PC-3 (cell line): ENCODE data around the gene PHLDA3. TPM values are rescaled to one million over a fixed set of nuclear protein-coding genes. Genes with fewer than 3 reads are reported as not detected.
A peak's percentile ranks its signal among the peaks of the same experiment; 100 is the strongest.

Experiments used
- ATAC-seq: fragments of 200-7000 bp; cut with Tn5 transposase; 2 replicates; pipeline ENCODE4 v1.9.1; 2020; ENCODE audit warnings: mild to moderate bottlenecking, moderate library complexity
- BruUV-seq: library from RNA; stranded (reverse); fragments of 400-500 nt; replicated peaks from 2 replicates; lab custom pipeline; 2021; lab: Mats Ljungman, UMichigan
- CTCF ChIA-PET: fragments of 300-600 bp; sonication (Branson Sonifier 250); formaldehyde crosslinking; loops from one replicate; lab custom pipeline; 2022; ENCODE audit warnings: antibody characterized with exemption; lab: Charles Lee
- POLR2A ChIA-PET: fragments of 300-600 bp; sonication (Branson Sonifier 250); formaldehyde crosslinking; loops from one replicate; lab custom pipeline; 2022; ENCODE audit warnings: antibody characterized with exemption; ENCODE audit not compliant: unreplicated experiment; lab: Charles Lee
- DNase-seq: peaks from one replicate; pipeline ENCODE4 v3.0.0-alpha.2; 2015
- H2AFZ ChIP-seq: fragments of 300-600 bp; sonication (generic); 2 replicates; pipeline ENCODE4 v1.6.0; 2016; ENCODE audit warnings: antibody characterized with exemption, low read length
- H3F3A ChIP-seq: fragments of 300-600 bp; sonication (generic); one replicate; pipeline ENCODE4 v1.6.0; 2017; ENCODE audit warnings: antibody characterized with exemption, low read length, control low read depth, mild to moderate bottlenecking; ENCODE audit not compliant: unreplicated experiment
- H3K27ac ChIP-seq: fragments of 300-600 bp; sonication (generic); 2 replicates; pipeline ENCODE4 v1.5.1; 2016; ENCODE audit warnings: mild to moderate bottlenecking, low read length
- H3K27me3 ChIP-seq: fragments of 300-600 bp; sonication (generic); 2 replicates; pipeline ENCODE4 v1.6.1; 2016; ENCODE audit warnings: low read length, mixed read lengths
- H3K36me3 ChIP-seq: fragments of 300-600 bp; sonication (generic); 2 replicates; pipeline ENCODE4 v1.6.1; 2016; ENCODE audit warnings: low read depth, mixed run types, low read length, mixed read lengths
- H3K4me1 ChIP-seq: fragments of 300-600 bp; sonication (generic); 2 replicates; pipeline ENCODE4 v1.5.1; 2016; ENCODE audit warnings: low read length; ENCODE audit not compliant: insufficient read depth
- H3K4me2 ChIP-seq: fragments of 300-600 bp; sonication (generic); 2 replicates; pipeline ENCODE4 v1.6.0; 2016; ENCODE audit warnings: low read length
- H3K4me3 ChIP-seq: fragments of 300-600 bp; sonication (generic); 2 replicates; pipeline ENCODE4 v1.5.1; 2016; ENCODE audit warnings: mild to moderate bottlenecking, low read length, mixed read lengths
- H3K79me2 ChIP-seq: fragments of 300-600 bp; sonication (generic); 2 replicates; pipeline ENCODE4 v1.6.1; 2017; ENCODE audit warnings: low read length, mixed read lengths
- H3K9ac ChIP-seq: fragments of 300-600 bp; sonication (generic); 2 replicates; pipeline ENCODE4 v1.6.0; 2016; ENCODE audit warnings: mild to moderate bottlenecking, low read length
- H3K9me2 ChIP-seq: fragments of 300-600 bp; sonication (generic); replicated peaks from 2 replicates; pipeline ENCODE4 v1.6.1; 2016; ENCODE audit warnings: mixed run types, low read length, mixed read lengths
- H3K9me3 ChIP-seq: fragments of 300-600 bp; sonication (generic); 2 replicates; pipeline ENCODE4 v1.6.1; 2016; ENCODE audit warnings: low read length, mixed read lengths
- H4K20me1 ChIP-seq: fragments of 300-600 bp; sonication (generic); 2 replicates; pipeline ENCODE4 v1.6.1; 2016; ENCODE audit warnings: low read length, mixed read lengths
- EZH2 ChIP-seq: fragments of 300-600 bp; sonication (generic); IDR thresholded peaks from one replicate; pipeline ENCODE4 v1.6.1; 2017; ENCODE audit warnings: antibody characterized with exemption, mild to moderate bottlenecking, low read length; ENCODE audit not compliant: unreplicated experiment
- EZH2phosphoT487 ChIP-seq: fragments of 300-600 bp; sonication (generic); IDR thresholded peaks from 2 replicates; pipeline ENCODE4 v1.6.1; 2018; ENCODE audit warnings: mild to moderate bottlenecking, antibody characterized with exemption, low read length, borderline replicate concordance
- intact Hi-C: fragments of 100-400 bp; cut with micrococcal nuclease; formaldehyde crosslinking; loops from 2 replicates; pipeline ENCODE4 v1.9.0; 2023
- total RNA-seq: library from RNA; depleted of rRNA; stranded (reverse); fragments of >200 nt; gene quantifications from 2 replicates; pipeline ENCODE4 v1.2.3, GENCODE V29; 2014
- TF ChIP-seq, protein P1 (sequence below): fragments of 300-600 bp; sonication (generic); conservative IDR thresholded peaks from 2 replicates; pipeline ENCODE4 v1.5.1; 2017; ENCODE audit warnings: antibody characterized with exemption, low read depth, mild to moderate bottlenecking, low read length

The PHLDA3 gene
- total RNA-seq, 1 experiment from 2014 or later: 216 TPM

DNA sequence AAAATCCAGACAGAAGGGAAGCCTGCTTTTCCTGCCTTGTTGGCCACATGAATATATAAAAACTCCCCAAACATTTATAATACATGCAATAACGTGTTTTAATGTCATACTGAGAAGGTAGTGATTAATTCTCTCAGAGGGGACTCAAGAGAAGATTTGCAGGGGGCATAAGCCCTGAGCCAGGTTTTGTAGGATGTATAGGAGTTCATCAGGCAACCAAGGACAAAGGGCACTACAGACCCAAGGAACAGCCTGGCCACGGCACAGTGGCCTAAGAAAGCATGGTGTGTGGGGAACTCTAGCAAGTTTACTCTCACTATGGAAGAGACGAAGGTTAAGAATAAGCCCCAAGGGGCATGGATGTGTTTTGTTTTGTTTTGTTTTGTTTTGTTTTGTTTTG lies 32.0 kb downstream of the PHLDA3 start:
- Histone ChIP-seq H3K9me2 (no peaks in the 10 kb centered on the region), H3F3A (no peaks in the 10 kb centered on the region), H3K4me2 (no peak overlapping the region), H3K4me3 (no peak overlapping the region), H3K9ac (no peak overlapping the region), H3K9me3 (no peaks in the 10 kb centered on the region), H4K20me1 (no peaks in the 10 kb centered on the region), H2AFZ (0 out of 2 replicates have a peak overlapping the region, but pooled peaks have one; percentile 60), H3K79me2 (no peaks in the 10 kb centered on the region), H3K36me3 (no peaks in the 10 kb centered on the region), H3K27ac (no peak overlapping the region), H3K4me1 (peaks cover 21% of the 10 kb centered on the region), H3K27me3 (no peaks in the 10 kb centered on the region)
- POLR2A ChIA-PET: no interaction called here
- no TSS peak for BruUV-seq
- ATAC-seq: no peak
- intact Hi-C loops: loop anchor here (1.0 kb wide), 1 partner anchor 76 kb away; no protein-coding TSS in a partner anchor
- CTCF ChIA-PET: interaction anchor here (0.8 to 2.0 kb wide), 5 partner anchors 11 to 147 kb away, joined by 5 to 64 read pairs (median 19); partner anchors contain the start of gene PHLDA3
- no peak for DNase-seq
- no peak for TF ChIP-seq EZH2phosphoT487

DNA sequence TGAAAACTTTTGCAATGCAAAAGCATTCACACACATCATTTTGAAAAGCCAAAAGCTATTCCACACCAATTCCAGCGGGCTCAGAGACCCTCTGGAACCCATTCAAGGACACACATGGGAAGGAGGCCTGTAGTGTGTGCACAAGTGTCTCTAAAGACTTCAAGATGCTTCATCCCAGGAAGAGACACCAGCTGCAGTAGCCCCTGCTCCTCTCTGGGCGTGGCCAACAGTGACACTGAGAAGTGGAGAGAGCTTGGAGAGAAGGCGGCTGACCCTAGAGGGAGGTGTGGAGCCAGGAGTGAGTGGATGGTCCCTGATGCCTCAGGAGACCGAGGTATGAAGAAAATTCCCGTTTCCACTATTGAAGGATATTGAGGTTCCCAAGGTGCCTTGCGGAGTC lies 32.6 kb downstream of the PHLDA3 start:
- peak overlapping the region; percentile 64 for H3K4me2 ChIP-seq
- ATAC-seq (peak; percentile 57), DNase-seq (peak; percentile 81)
- no peaks in the 10 kb centered on the region for H3K79me2 ChIP-seq
- intact Hi-C loops: loop anchor here (1.0 kb wide), 1 partner anchor 77 kb away; no protein-coding TSS in a partner anchor
- TF ChIP-seq EZH2phosphoT487 (no peak), EZH2 (no peak)
- TF ChIP-seq, protein P1, sequence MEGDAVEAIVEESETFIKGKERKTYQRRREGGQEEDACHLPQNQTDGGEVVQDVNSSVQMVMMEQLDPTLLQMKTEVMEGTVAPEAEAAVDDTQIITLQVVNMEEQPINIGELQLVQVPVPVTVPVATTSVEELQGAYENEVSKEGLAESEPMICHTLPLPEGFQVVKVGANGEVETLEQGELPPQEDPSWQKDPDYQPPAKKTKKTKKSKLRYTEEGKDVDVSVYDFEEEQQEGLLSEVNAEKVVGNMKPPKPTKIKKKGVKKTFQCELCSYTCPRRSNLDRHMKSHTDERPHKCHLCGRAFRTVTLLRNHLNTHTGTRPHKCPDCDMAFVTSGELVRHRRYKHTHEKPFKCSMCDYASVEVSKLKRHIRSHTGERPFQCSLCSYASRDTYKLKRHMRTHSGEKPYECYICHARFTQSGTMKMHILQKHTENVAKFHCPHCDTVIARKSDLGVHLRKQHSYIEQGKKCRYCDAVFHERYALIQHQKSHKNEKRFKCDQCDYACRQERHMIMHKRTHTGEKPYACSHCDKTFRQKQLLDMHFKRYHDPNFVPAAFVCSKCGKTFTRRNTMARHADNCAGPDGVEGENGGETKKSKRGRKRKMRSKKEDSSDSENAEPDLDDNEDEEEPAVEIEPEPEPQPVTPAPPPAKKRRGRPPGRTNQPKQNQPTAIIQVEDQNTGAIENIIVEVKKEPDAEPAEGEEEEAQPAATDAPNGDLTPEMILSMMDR: peak; percentile 79
- ChIA-PET POLR2A (interaction anchor here (0.5 kb wide), 2 partner anchors 27 to 48 kb away, joined by 3 read pairs; no protein-coding TSS in a partner anchor), CTCF (interaction anchor here (0.8 to 2.0 kb wide), 8 partner anchors 11 to 147 kb away, joined by 5 to 64 read pairs (median 16); partner anchors contain the start of gene PHLDA3)
- peaks cover 21% of the 10 kb centered on the region for H3K4me1 ChIP-seq
- no TSS peak for BruUV-seq
- no peaks in the 10 kb centered on the region for H4K20me1 ChIP-seq
- no peaks in the 10 kb centered on the region for H3K9me3 ChIP-seq
- no peaks in the 10 kb centered on the region for H3K9me2 ChIP-seq
- peak overlapping the region; percentile 47 for H3K27ac ChIP-seq
- H3K9ac ChIP-seq: peak overlapping the region; percentile 1; the same call in 1 of the 2 replicates
- no peaks in the 10 kb centered on the region for H3K27me3 ChIP-seq
- no peaks in the 10 kb centered on the region for H3K36me3 ChIP-seq
- H3K4me3 ChIP-seq: no peak overlapping the region
- H2AFZ ChIP-seq: peak overlapping the region; percentile 60
- H3F3A ChIP-seq: no peaks in the 10 kb centered on the region

DNA sequence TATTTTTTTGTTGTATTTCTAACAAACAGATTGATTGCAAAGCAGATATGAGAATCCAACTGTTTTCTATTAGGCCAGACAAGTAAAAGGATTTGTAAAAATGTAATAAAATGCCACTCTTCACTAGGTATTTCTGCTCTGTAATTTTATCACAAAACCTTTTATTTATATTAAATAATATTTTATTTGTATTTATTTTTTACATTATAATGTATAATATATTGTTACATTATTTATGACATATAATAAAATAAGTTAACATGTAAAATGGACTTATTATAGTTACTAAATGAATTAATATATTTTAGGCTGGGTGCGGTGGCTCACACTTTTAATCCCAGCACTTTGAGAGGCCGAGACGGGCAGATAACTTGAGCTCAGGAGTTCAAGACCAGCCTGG lies 34.7 kb downstream of the PHLDA3 start:
- no peak for DNase-seq
- Histone ChIP-seq H3K9me2 (no peaks in the 10 kb centered on the region), H3K36me3 (no peaks in the 10 kb centered on the region), H3K27ac (no peak overlapping the region), H3K9ac (no peak overlapping the region), H3K4me1 (peaks cover 21% of the 10 kb centered on the region), H3K4me2 (no peak overlapping the region), H3K27me3 (no peaks in the 10 kb centered on the region), H4K20me1 (no peaks in the 10 kb centered on the region), H3F3A (no peaks in the 10 kb centered on the region), H3K4me3 (no peak overlapping the region), H2AFZ (no peak overlapping the region), H3K79me2 (no peaks in the 10 kb centered on the region), H3K9me3 (no peaks in the 10 kb centered on the region)
- intact Hi-C loops: no loop called here
- no peak for ATAC-seq
- no TSS peak for BruUV-seq
- ChIA-PET POLR2A (no interaction called here), CTCF (no interaction called here)
- TF ChIP-seq, protein P1: no peak
- TF ChIP-seq EZH2phosphoT487: no peak
- TF ChIP-seq EZH2: no peak
